ENCODE results near the gene KCNJ15. TPM values are rescaled to one million over a fixed set of nuclear protein-coding genes. Genes with fewer than 3 reads are reported as not detected.

The KCNJ15 gene
- total and polyA plus RNA-seq, 2 donors (not counting 1 experiment from before 2014, with no cell fraction given) = 0.44 to 0.83 TPM

DNA sequence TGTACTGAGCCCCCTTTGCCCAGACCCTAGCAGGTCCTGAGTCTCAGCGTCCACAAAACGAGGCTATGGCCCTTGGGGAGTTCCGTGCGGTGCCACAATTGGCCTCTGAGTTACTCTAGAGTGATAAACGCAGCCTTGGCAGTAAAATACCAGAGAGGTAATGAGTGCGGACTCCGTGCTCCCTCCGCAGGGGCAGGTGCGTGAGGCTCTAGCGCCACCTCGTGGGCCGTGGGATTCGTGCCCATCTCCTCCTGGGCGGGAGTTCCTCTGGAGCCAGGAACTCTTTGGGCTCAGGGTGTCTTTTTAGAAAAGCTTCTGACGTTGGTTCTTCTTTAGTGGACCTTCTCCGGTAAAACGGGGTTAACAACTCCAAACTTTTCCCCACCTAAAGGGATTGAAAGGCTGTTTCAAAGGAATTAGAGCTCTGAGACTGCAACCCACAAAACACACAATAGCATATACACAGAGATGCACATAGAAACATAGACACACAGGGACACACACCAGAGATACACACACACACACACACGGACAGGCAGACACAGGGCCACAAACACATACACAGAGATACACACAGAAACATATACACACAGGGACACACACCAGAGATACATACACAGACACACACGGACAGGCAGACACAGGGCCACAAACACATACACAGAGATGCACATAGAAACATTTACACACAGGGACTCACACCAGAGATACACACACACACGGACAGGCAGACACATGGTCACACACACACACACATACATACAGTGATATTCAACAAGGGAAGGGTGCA lies 99.4 kb downstream of the KCNJ15 start:
- no peak overlapping the region for H2AFZ ChIP-seq (ENCODE audit: low read length)

More for the DNA sequence above, 99.4 kb downstream of the KCNJ15 start:
- Histone ChIP-seq H3K27ac (ENCODE audit: insufficient read depth, low read length) (no peak overlapping the region), H3K4me1 (ENCODE audit: control insufficient read depth, extremely low read depth, insufficient read depth, low read length) (peaks cover 15% of the 10 kb centered on the region), H3K4me3 (replicated peaks in 1 of 4; ENCODE audit: control extremely low read depth in 1 of 4, insufficient read depth in 1 of 4, low read depth in 3 of 4, low read length in 4 of 4) (no peak overlapping the region), H3K79me2 (ENCODE audit: control insufficient read depth, insufficient read depth, low read length) (no peaks in the 10 kb centered on the region), H3K9ac (ENCODE audit: insufficient read depth, low read length) (no peak overlapping the region), H3K9me3 (ENCODE audit: control insufficient read depth, insufficient read depth, low read depth, low read length) (no peaks in the 10 kb centered on the region), H4K20me1 (ENCODE audit: control insufficient read depth, extremely low read depth, insufficient read depth, low read length) (no peaks in the 10 kb centered on the region), H3K27me3 (ENCODE audit: control insufficient read depth, insufficient read depth, low read length) (no peaks in the 10 kb centered on the region), H3K4me2 (ENCODE audit: extremely low read depth, insufficient read depth, low read length) (no peak overlapping the region), H3K36me3 (ENCODE audit: control insufficient read depth, insufficient read depth, low read length) (no peaks in the 10 kb centered on the region)
- peak; percentile 59 to 60 for DNase-seq (ENCODE audit: low read depth in 2 of 2)
- TF ChIP-seq EZH2 (IDR thresholded peaks at IDR 0.05; ENCODE audit: low read length, missing control alignments) = no peak
- TF ChIP-seq, protein P1, sequence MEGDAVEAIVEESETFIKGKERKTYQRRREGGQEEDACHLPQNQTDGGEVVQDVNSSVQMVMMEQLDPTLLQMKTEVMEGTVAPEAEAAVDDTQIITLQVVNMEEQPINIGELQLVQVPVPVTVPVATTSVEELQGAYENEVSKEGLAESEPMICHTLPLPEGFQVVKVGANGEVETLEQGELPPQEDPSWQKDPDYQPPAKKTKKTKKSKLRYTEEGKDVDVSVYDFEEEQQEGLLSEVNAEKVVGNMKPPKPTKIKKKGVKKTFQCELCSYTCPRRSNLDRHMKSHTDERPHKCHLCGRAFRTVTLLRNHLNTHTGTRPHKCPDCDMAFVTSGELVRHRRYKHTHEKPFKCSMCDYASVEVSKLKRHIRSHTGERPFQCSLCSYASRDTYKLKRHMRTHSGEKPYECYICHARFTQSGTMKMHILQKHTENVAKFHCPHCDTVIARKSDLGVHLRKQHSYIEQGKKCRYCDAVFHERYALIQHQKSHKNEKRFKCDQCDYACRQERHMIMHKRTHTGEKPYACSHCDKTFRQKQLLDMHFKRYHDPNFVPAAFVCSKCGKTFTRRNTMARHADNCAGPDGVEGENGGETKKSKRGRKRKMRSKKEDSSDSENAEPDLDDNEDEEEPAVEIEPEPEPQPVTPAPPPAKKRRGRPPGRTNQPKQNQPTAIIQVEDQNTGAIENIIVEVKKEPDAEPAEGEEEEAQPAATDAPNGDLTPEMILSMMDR (conservative IDR thresholded peaks at IDR 0.05 in 1 of 2, IDR thresholded peaks at IDR 0.05 in 1 of 2; ENCODE audit: low read depth in 1 of 2, low read length in 2 of 2) = peak; percentile 99

Other genes with a start within 250 kb of the KCNJ15 start
- gene ERG, start 241.5 kb downstream of the KCNJ15 start, total RNA-seq = under 0.01 and 0.26 TPM in 2 replicates
- 0.14 TPM in 1 of 2 replicates, not detected in the other for gene ERG, start 241.5 kb downstream of the KCNJ15 start, polyA plus RNA-seq